ENCODE measurements around the gene ARHGEF7.

The ARHGEF7 gene

DNA sequence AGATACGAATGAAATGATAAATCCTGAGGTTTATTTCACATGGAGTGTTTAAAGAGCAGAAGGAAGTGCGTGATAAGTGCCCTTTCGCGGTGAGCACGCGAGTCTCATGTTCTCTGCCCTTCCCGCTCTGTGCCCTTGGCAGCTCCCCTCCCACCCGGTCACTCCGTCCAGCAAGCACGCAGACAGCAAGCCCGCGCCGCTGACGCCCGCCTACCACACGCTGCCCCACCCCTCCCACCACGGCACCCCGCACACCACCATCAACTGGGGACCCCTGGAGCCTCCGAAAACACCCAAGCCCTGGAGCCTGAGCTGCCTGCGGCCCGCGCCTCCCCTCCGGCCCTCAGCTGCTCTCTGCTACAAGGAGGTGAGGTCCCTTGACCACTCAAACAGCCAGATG, 167.9 kb downstream of the ARHGEF7 start:
- no peak for FAIRE-seq
- TF ChIP-seq TAF1 (IDR thresholded peaks at IDR 0.05; ENCODE audit: borderline replicate concordance, low read depth, low read length): no peak
- TF ChIP-seq POLR2AphosphoS5 (IDR thresholded peaks at IDR 0.05; ENCODE audit: low read depth, low read length): no peak
- no peak for TF ChIP-seq POLR2A (IDR thresholded peaks at IDR 0.05; ENCODE audit: low read depth, low read length)
- DNase-seq (ENCODE audit: insufficient read length): no peak

DNA sequence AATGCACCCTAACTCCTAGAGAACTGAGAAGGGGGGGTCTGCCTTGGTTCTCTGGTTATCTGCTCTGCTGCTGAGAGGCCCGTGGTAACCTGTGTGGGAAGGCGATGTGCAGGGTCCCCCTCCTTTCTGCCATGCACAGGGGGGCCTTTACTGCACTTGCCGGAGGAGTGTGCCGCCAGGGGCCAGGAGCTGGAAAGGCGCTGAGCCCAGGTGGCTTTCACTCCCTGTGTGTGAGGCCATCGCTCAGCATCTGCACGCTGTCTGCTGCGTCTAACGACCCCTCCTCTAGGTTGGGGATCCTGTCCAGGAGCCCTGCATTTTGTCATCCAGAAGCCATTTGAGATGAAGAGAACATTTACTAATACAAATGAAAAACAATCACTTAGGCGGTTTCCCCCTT, 168.3 kb downstream of the ARHGEF7 start:
- DNase-seq (ENCODE audit: insufficient read length) (no peak), FAIRE-seq (no peak)
- no peak for TF ChIP-seq TAF1 (IDR thresholded peaks at IDR 0.05; ENCODE audit: borderline replicate concordance, low read depth, low read length)
- no peak for TF ChIP-seq POLR2A (IDR thresholded peaks at IDR 0.05; ENCODE audit: low read depth, low read length)
- TF ChIP-seq POLR2AphosphoS5 (IDR thresholded peaks at IDR 0.05; ENCODE audit: low read depth, low read length): no peak

DNA sequence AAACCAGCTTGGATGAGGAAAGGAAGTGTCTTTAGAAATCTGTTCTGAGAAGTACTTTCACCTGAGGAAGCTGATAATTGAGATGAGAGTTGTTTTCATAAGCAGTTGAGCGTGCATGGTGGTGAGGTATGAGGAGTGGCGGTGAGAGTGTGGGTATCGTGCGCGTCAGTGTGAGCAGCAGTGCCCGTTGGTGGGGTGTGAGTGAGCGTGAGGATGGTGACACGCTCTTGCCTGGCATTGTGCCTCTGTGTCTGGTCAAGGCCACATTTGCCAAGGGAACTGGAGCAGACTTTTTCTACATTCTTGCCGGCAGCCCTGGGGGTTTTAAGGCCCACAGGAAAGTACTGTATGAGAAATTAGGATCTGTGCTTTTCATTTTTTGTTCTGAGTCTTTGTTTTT, 168.9 kb downstream of the ARHGEF7 start:
- no peak for DNase-seq (ENCODE audit: insufficient read length)
- no peak for TF ChIP-seq POLR2A (IDR thresholded peaks at IDR 0.05; ENCODE audit: low read depth, low read length)
- TF ChIP-seq TAF1 (IDR thresholded peaks at IDR 0.05; ENCODE audit: borderline replicate concordance, low read depth, low read length): no peak
- TF ChIP-seq POLR2AphosphoS5 (IDR thresholded peaks at IDR 0.05; ENCODE audit: low read depth, low read length): no peak
- no peak for FAIRE-seq

DNA sequence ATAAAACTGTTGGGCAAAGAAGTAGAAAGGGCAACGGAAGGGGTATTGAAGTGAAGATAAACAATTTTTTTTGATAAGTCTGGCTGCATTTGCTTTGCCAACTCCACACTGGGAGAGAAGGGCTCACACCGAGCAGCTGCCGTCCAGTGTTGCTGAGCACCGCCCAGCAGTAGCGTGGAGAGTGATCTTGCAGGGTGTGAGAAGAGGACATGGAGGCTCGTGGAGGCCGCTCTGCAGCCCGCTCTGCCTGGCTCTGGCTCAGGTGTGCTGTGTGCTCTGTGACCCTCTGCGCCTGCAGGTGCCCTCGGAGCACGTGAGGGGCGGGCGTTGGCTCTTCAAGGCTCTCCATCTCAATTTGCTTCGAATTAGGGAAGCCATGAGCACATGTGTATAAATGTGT, 169.5 kb downstream of the ARHGEF7 start:
- DNase-seq (ENCODE audit: insufficient read length): no peak
- FAIRE-seq: no peak
- no peak for TF ChIP-seq TAF1 (IDR thresholded peaks at IDR 0.05; ENCODE audit: borderline replicate concordance, low read depth, low read length)
- TF ChIP-seq POLR2A (IDR thresholded peaks at IDR 0.05; ENCODE audit: low read depth, low read length): no peak
- TF ChIP-seq POLR2AphosphoS5 (IDR thresholded peaks at IDR 0.05; ENCODE audit: low read depth, low read length): no peak

DNA sequence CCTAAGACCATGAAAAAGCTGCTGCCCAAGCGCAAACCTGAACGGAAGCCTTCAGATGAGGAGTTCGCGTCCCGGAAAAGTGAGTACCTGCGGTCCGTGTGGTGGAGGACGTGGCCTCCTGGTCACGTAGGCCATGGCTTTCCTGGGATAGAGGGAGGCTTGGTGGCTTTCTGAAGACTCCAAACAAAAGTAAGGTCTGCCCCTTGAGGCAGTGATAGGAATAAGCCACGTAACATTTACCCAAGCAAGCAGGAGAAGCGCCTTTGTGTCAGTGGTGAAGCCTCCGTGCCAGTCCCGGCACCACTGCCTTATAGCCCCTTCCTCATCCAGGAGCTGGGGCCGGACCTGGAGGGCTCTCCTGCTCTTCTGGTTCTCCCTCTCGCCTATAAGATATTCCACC, 171.1 kb downstream of the ARHGEF7 start:
- TF ChIP-seq POLR2AphosphoS5 (IDR thresholded peaks at IDR 0.05; ENCODE audit: low read depth, low read length) (no peak), POLR2A (IDR thresholded peaks at IDR 0.05; ENCODE audit: low read depth, low read length) (no peak), TAF1 (IDR thresholded peaks at IDR 0.05; ENCODE audit: borderline replicate concordance, low read depth, low read length) (no peak)
- no peak for FAIRE-seq

DNA sequence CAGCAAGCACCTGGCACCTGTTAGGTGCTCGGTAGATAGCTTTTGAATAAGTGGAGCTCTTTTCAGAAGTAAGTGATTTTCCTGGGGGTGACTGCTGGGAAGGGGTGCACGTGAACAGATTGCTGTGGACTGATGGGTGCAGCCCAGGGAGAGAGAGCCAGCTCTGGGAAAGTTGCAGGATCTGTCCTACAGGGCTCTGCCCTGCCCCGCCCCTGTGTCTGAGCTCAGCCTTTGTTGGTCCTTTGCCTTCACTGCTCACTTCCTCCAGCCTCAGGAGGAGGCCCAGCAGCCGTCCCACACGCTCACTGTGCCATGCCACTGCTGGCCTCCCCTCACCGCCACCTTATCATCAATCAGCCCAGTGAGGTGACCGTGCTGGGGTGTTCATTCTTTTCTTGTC, 171.6 kb downstream of the ARHGEF7 start:
- DNase-seq (ENCODE audit: insufficient read length): no peak
- FAIRE-seq: no peak
- TF ChIP-seq POLR2A (IDR thresholded peaks at IDR 0.05; ENCODE audit: low read depth, low read length) (no peak), POLR2AphosphoS5 (IDR thresholded peaks at IDR 0.05; ENCODE audit: low read depth, low read length) (no peak), TAF1 (IDR thresholded peaks at IDR 0.05; ENCODE audit: borderline replicate concordance, low read depth, low read length) (no peak)

More for the DNA sequence above, 171.1 kb downstream of the ARHGEF7 start:
- no peak for DNase-seq (ENCODE audit: insufficient read length)

DNA sequence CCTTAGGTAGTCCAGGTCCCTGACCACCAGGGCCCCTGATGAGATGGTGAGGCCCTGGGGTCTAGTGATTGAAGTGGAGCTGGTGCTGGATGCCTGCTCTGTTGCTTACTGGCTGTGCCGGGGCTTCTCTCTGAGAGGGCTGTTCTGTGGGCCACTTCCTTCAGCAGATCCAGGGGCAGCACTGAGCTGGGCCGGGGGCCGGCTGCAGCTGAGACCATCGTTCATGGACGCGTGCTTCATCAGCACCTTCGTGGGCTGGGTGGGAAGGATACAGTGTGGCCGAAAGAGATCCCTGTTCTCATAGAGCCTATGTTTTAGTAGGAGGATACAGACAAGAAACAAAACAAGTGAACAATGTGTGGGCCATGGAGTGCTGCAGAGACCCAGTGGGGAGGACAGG, 172.1 kb downstream of the ARHGEF7 start:
- TF ChIP-seq POLR2A (IDR thresholded peaks at IDR 0.05; ENCODE audit: low read depth, low read length): no peak
- TF ChIP-seq POLR2AphosphoS5 (IDR thresholded peaks at IDR 0.05; ENCODE audit: low read depth, low read length): no peak
- TF ChIP-seq TAF1 (IDR thresholded peaks at IDR 0.05; ENCODE audit: borderline replicate concordance, low read depth, low read length): no peak
- DNase-seq (ENCODE audit: insufficient read length) (no peak), FAIRE-seq (no peak)

DNA sequence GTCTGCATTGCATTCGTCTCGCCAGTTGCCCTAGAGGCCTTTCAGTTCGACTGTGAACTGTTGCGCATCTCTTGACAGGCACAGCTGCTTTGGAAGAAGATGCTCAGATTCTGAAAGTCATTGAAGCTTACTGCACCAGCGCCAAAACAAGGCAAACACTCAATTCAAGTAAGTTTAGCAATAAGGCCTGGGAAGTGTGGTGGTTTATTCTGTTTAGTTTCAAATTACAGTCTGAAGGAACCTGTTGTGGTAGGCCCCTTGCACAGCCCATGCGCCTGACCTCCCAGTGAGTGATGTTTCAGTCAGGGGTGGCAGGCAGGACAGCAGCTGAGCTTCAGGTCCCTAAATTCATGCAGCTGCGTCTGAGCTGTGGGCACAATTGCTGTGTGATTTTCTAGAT, 173.2 kb downstream of the ARHGEF7 start:
- TF ChIP-seq TAF1 (IDR thresholded peaks at IDR 0.05; ENCODE audit: borderline replicate concordance, low read depth, low read length) (no peak), POLR2AphosphoS5 (IDR thresholded peaks at IDR 0.05; ENCODE audit: low read depth, low read length) (no peak), POLR2A (IDR thresholded peaks at IDR 0.05; ENCODE audit: low read depth, low read length) (no peak)
- DNase-seq (ENCODE audit: insufficient read length) (no peak), FAIRE-seq (no peak)

DNA sequence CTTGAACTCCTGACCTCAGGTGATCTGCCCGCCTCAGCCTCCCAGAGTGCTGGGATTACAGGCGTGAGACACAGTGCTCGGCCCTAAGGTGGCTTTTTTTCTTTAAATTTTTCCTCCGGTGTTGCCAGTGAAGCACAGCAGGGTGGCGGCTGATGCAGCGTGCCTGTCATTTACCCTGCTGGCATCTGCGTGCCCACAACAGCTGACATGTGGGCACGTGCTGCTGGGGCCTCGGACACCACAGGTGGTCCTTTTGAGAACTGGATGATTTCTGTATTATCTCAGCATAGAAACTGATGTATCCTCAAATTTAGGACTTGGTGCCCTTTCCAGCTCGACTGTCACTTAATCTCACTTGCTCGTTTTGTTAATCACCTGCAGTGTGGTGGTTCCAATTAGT, 174.1 kb downstream of the ARHGEF7 start:
- TF ChIP-seq POLR2AphosphoS5 (IDR thresholded peaks at IDR 0.05; ENCODE audit: low read depth, low read length) (no peak), POLR2A (IDR thresholded peaks at IDR 0.05; ENCODE audit: low read depth, low read length) (no peak), TAF1 (IDR thresholded peaks at IDR 0.05; ENCODE audit: borderline replicate concordance, low read depth, low read length) (no peak)
- DNase-seq (ENCODE audit: insufficient read length) (no peak), FAIRE-seq (no peak)

DNA sequence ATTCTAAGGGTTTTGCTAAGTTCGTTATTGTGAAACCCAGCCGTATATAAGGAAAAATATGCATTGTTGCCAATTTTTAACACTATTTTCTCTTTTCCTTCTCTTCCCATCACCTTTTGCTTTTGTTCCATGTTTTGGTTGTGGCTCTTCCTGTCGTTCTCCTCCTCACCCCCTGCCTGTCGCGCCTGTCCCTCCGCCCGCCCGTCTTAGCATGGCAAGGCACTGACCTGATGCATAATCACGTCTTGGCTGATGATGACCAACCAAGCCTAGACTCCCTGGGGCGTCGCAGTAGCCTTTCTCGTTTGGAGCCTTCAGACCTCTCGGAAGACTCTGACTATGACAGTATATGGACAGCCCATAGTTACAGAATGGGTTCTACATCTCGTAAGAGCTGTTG, 176.8 kb downstream of the ARHGEF7 start:
- FAIRE-seq (no peak), DNase-seq (ENCODE audit: insufficient read length) (no peak)
- TF ChIP-seq POLR2A (IDR thresholded peaks at IDR 0.05; ENCODE audit: low read depth, low read length): no peak
- TF ChIP-seq TAF1 (IDR thresholded peaks at IDR 0.05; ENCODE audit: borderline replicate concordance, low read depth, low read length): no peak
- TF ChIP-seq POLR2AphosphoS5 (IDR thresholded peaks at IDR 0.05; ENCODE audit: low read depth, low read length): no peak

DNA sequence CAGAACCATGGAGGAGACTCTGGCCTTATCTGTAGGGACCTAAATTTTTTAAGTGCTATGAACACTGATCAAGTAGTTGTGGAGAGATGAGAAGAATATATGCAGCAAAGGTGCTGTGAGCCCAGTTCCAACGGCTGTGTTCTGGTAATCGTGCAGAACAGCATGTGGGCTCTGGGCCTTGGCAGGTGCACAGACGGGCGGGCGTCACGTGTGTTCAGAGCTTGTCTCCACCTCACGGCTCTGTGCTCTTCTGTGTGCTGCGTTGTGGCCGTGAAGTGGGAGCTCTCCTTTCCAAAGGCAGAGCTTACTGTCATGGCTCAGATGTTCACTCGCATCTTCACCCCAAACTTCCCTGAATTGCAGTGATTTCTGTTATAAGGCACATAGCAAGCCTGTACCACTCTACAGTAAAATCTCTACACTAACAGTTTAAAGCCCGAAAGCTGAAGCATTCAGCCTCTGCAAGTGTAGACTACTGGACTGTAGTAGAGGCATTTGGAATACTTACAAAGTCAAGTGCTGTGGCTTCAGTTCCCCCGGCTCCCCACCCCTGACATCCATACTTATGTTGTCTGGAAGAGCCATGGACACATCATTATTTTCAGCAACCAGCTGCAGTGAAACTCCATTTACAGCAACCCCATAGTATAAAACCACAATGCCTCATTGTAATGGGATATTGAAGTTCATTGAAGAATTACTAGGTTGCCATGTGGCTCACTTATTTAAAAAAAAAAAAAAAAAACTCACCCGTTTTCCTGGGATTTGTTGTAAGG, 177.8 kb downstream of the ARHGEF7 start:
- no peak for DNase-seq (ENCODE audit: insufficient read length)
- FAIRE-seq: no peak
- no peak for TF ChIP-seq POLR2AphosphoS5 (IDR thresholded peaks at IDR 0.05; ENCODE audit: low read depth, low read length)
- TF ChIP-seq TAF1 (IDR thresholded peaks at IDR 0.05; ENCODE audit: borderline replicate concordance, low read depth, low read length): no peak
- no peak for TF ChIP-seq POLR2A (IDR thresholded peaks at IDR 0.05; ENCODE audit: low read depth, low read length)

DNA sequence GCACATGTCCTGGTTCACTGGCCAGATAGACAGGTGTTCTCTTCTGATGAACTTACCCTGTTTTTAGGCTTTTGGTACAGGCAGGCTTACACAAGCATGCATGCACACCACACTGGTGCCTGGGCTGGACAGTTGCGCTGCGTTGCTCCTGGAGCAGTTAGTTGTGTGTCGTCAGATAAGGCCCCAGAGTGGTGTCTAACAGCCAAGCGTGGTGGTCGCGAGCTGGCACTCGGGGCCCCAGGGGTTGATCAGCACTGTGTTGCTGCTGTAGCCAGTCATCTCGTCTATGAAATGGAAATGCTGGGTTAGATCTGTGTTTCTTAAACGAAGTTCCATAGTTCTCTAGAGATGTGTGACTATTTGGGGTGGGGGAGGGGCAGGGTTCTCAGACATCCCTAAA, 180.8 kb downstream of the ARHGEF7 start:
- no peak for FAIRE-seq
- no peak for TF ChIP-seq POLR2A (IDR thresholded peaks at IDR 0.05; ENCODE audit: low read depth, low read length)
- no peak for TF ChIP-seq POLR2AphosphoS5 (IDR thresholded peaks at IDR 0.05; ENCODE audit: low read depth, low read length)
- TF ChIP-seq TAF1 (IDR thresholded peaks at IDR 0.05; ENCODE audit: borderline replicate concordance, low read depth, low read length): no peak
- no peak for DNase-seq (ENCODE audit: insufficient read length)
